H9 (cell line): ENCODE measurements around the gene RALGAPA1. TPM values are rescaled to one million over a fixed set of nuclear protein-coding genes. Genes with fewer than 3 reads are reported as not detected.

ENCODE experiments used
- DNase-seq: peaks from one replicate; pipeline ENCODE4 v3.0.0-alpha.2; 2017
- H2AFZ ChIP-seq: one replicate; pipeline ENCODE4 v1.6.1; 2013; ENCODE audit warnings: mild to moderate bottlenecking, low read length, control low read depth, moderate library complexity
- H2AK5ac ChIP-seq: 2 replicates; pipeline ENCODE4 v1.6.1; 2013; ENCODE audit warnings: low read length, control low read depth, mixed read lengths; ENCODE audit not compliant: insufficient read length
- H2BK120ac ChIP-seq: one replicate; pipeline ENCODE4 v1.6.1; 2013; ENCODE audit warnings: low read depth, mild to moderate bottlenecking, low read length, control low read depth, inconsistent platforms; ENCODE audit not compliant: poor library complexity, severe bottlenecking
- H2BK12ac ChIP-seq: 2 replicates; pipeline ENCODE4 v1.6.1; 2013; ENCODE audit warnings: low read length, control low read depth, mixed read lengths, low read depth; ENCODE audit not compliant: insufficient read length
- H2BK15ac ChIP-seq: 2 replicates; pipeline ENCODE4 v1.6.1; 2013; ENCODE audit warnings: low read depth, low read length, control low read depth
- H2BK20ac ChIP-seq: one replicate; pipeline ENCODE4 v1.6.1; 2013; ENCODE audit warnings: low read depth, mild to moderate bottlenecking, low read length, control low read depth, inconsistent platforms; ENCODE audit not compliant: poor library complexity, severe bottlenecking
- H2BK5ac ChIP-seq: 2 replicates; pipeline ENCODE4 v1.6.1; 2013; ENCODE audit warnings: low read length, control low read depth, mixed read lengths; ENCODE audit not compliant: insufficient read length
- H3K14ac ChIP-seq: 2 replicates; pipeline ENCODE4 v1.6.1; 2013; ENCODE audit warnings: low read length, control low read depth; ENCODE audit not compliant: insufficient read depth
- H3K18ac ChIP-seq: 2 replicates; pipeline ENCODE4 v1.6.1; 2013; ENCODE audit warnings: low read depth, mild to moderate bottlenecking, mixed read lengths, low read length, control low read depth; ENCODE audit not compliant: insufficient read length
- H3K23ac ChIP-seq: 2 replicates; pipeline ENCODE4 v1.6.1; 2013; ENCODE audit warnings: low read length, control low read depth, mixed read lengths, low read depth; ENCODE audit not compliant: insufficient read length
- H3K23me2 ChIP-seq: 2 replicates; pipeline ENCODE4 v1.6.1; 2013; ENCODE audit warnings: low read depth, mild to moderate bottlenecking, mixed read lengths, low read length, control low read depth; ENCODE audit not compliant: insufficient read length, poor library complexity, severe bottlenecking
- H3K27ac ChIP-seq: 2 replicates; pipeline ENCODE4 v1.5.1; 2013; ENCODE audit warnings: low read length, control low read depth, mixed read lengths, low read depth; ENCODE audit not compliant: insufficient read length
- H3K27me3 ChIP-seq: 2 replicates; pipeline ENCODE4 v1.6.1; 2013; ENCODE audit warnings: low read length, control low read depth, inconsistent platforms; ENCODE audit not compliant: insufficient read depth
- H3K4ac ChIP-seq: 2 replicates; pipeline ENCODE4 v1.6.1; 2013; ENCODE audit warnings: low read depth, mild to moderate bottlenecking, control low read depth, inconsistent platforms, low read length, moderate library complexity
- H3K4me1 ChIP-seq: 2 replicates; pipeline ENCODE4 v1.6.1; 2013; ENCODE audit warnings: low read length, control low read depth, inconsistent platforms; ENCODE audit not compliant: insufficient read depth
- H3K4me2 ChIP-seq: 2 replicates; pipeline ENCODE4 v1.6.1; 2013; ENCODE audit warnings: low read length, control low read depth, mixed read lengths; ENCODE audit not compliant: insufficient read length, insufficient read depth
- H3K56ac ChIP-seq: 2 replicates; pipeline ENCODE4 v1.6.1; 2013; ENCODE audit warnings: low read depth, mild to moderate bottlenecking, mixed read lengths, low read length, control low read depth; ENCODE audit not compliant: insufficient read length
- H3K79me1 ChIP-seq: 2 replicates; pipeline ENCODE4 v1.6.1; 2013; ENCODE audit warnings: low read depth, mild to moderate bottlenecking, moderate library complexity, low read length, control low read depth, inconsistent platforms; ENCODE audit not compliant: insufficient read depth, poor library complexity, severe bottlenecking
- H3K79me2 ChIP-seq: 2 replicates; pipeline ENCODE4 v1.6.1; 2013; ENCODE audit warnings: low read length, control low read depth, inconsistent platforms; ENCODE audit not compliant: insufficient read depth
- H3K9ac ChIP-seq: 2 replicates; pipeline ENCODE4 v1.6.1; 2013; ENCODE audit warnings: low read length, control low read depth, mixed read lengths; ENCODE audit not compliant: insufficient read length; ENCODE audit errors: extremely low read depth
- H3K9me3 ChIP-seq: one replicate; pipeline ENCODE4 v1.6.1; 2013; ENCODE audit warnings: low read depth, low read length, inconsistent platforms; ENCODE audit not compliant: control insufficient read depth
- H3T11ph ChIP-seq: one replicate; pipeline ENCODE4 v1.6.1; 2013; ENCODE audit warnings: mild to moderate bottlenecking, low read length, control low read depth, inconsistent platforms
- H4K20me1 ChIP-seq: one replicate; pipeline ENCODE4 v1.6.1; 2013; ENCODE audit not compliant: control insufficient read depth, insufficient read length, insufficient read depth
- H4K5ac ChIP-seq: 2 replicates; pipeline ENCODE4 v1.6.1; 2013; ENCODE audit warnings: low read depth, mild to moderate bottlenecking, mixed read lengths, low read length, control low read depth; ENCODE audit not compliant: insufficient read length
- H4K8ac ChIP-seq: replicated peaks from 2 replicates; pipeline ENCODE4 v1.6.1; 2013; ENCODE audit warnings: low read length, control low read depth, mixed read lengths, low read depth; ENCODE audit not compliant: insufficient read length
- H4K91ac ChIP-seq: 2 replicates; pipeline ENCODE4 v1.6.1; 2013; ENCODE audit warnings: low read depth, mild to moderate bottlenecking, moderate library complexity, mixed read lengths, low read length, control low read depth; ENCODE audit not compliant: insufficient read length
- H3K27ac Mint-ChIP-seq, 3 experiments: 2 replicates in 2 of 3; 3 replicates in 1 of 3; pipeline ENCODE4 v1.8.0; 2020 to 2021; ENCODE audit warnings: mixed read lengths in 3 of 3, mild to moderate bottlenecking in 1 of 3, moderate library complexity in 1 of 3
- H3K27me3 Mint-ChIP-seq: 2 replicates; pipeline ENCODE4 v1.8.0; 2021; ENCODE audit warnings: low read depth, mild to moderate bottlenecking, moderate library complexity, mixed read lengths
- H3K36me3 Mint-ChIP-seq, 3 experiments: 2 replicates in 2 of 3; 3 replicates in 1 of 3; pipeline ENCODE4 v1.8.0; 2020 to 2021; ENCODE audit warnings: low read depth in 3 of 3, mixed read lengths in 3 of 3; ENCODE audit not compliant: insufficient read depth in 1 of 3
- H3K4me1 Mint-ChIP-seq, 2 experiments: 2 replicates each; pipeline ENCODE4 v1.8.0; 2020; ENCODE audit warnings: mixed read lengths in 2 of 2
- H3K4me3 Mint-ChIP-seq, 2 experiments: 2 replicates in 1 of 2; 3 replicates in 1 of 2; pipeline ENCODE4 v1.8.0; 2020 to 2021; ENCODE audit warnings: mild to moderate bottlenecking in 2 of 2, mixed read lengths in 2 of 2, moderate library complexity in 1 of 2
- H3K9me3 Mint-ChIP-seq, 2 experiments: 2 replicates in 1 of 2; 3 replicates in 1 of 2; pipeline ENCODE4 v1.8.0; 2020; ENCODE audit warnings: mild to moderate bottlenecking in 2 of 2, mixed read lengths in 2 of 2, moderate library complexity in 1 of 2
- WGBS: extraction: QIAGEN DNeasy Blood & Tissue Kit; methylation state at CpG from one replicate; pipeline ENCODE4 v1.1.7; 2013; ENCODE audit warnings: missing lambda C conversion rate, low lambda C conversion rate, mixed read lengths; ENCODE audit not compliant: insufficient read length; ENCODE audit errors: extremely low coverage; 5-methylcytosine and 5-hydroxymethylcytosine counted together
- total RNA-seq: library from RNA; stranded (reverse); gene quantifications from 2 replicates; pipeline ENCODE4 v1.2.1, GENCODE V29; 2021
- TF ChIP-seq, protein P1 (sequence below): fragments of 200-600 bp; sonication (generic); conservative IDR thresholded peaks from 3 replicates; pipeline ENCODE4 v1.8.0; 2021; ENCODE audit warnings: antibody characterized with exemption, mild to moderate bottlenecking

The RALGAPA1 gene
- total RNA-seq, 1 experiment from 2014 or later, result 29.8 TPM

DNA sequence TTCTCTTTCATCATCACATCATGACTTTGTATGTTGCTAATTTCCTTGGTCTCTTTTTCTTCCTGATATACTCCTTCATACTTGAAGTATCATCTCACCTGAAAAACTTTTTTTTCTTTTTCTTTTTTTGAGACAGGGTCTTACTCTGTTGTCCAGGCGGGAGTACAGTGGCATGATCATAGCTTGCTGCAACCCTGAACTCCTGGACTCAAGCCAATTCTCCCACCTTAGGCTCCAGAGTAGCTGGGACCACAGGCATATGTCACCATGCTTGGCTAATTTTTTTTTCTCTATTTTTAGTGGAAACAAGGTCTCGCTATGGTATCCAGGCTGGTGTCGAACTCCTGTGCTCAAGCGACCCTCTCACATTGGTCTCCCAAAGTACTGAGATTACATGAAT lies 107.6 kb downstream of the RALGAPA1 start:
- TF ChIP-seq, protein P1, sequence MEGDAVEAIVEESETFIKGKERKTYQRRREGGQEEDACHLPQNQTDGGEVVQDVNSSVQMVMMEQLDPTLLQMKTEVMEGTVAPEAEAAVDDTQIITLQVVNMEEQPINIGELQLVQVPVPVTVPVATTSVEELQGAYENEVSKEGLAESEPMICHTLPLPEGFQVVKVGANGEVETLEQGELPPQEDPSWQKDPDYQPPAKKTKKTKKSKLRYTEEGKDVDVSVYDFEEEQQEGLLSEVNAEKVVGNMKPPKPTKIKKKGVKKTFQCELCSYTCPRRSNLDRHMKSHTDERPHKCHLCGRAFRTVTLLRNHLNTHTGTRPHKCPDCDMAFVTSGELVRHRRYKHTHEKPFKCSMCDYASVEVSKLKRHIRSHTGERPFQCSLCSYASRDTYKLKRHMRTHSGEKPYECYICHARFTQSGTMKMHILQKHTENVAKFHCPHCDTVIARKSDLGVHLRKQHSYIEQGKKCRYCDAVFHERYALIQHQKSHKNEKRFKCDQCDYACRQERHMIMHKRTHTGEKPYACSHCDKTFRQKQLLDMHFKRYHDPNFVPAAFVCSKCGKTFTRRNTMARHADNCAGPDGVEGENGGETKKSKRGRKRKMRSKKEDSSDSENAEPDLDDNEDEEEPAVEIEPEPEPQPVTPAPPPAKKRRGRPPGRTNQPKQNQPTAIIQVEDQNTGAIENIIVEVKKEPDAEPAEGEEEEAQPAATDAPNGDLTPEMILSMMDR, result no peak
- no peaks in the 10 kb centered on the region for H4K20me1 ChIP-seq
- no peak overlapping the region for H2BK120ac ChIP-seq
- no peak overlapping the region for H3K4ac ChIP-seq
- H3K14ac ChIP-seq, result no peak overlapping the region
- no peak overlapping the region for H3K56ac ChIP-seq
- H2BK15ac ChIP-seq, result no peak overlapping the region
- H4K5ac ChIP-seq, result no peak overlapping the region
- no peaks in the 10 kb centered on the region for H3K9me3 ChIP-seq
- H3K9ac ChIP-seq, result no peak overlapping the region
- H3T11ph ChIP-seq, result no peak overlapping the region
- no peak overlapping the region for H3K27ac ChIP-seq
- no peak for DNase-seq
- no peaks in the 10 kb centered on the region for H3K23me2 ChIP-seq
- H2BK20ac ChIP-seq, result no peak overlapping the region
- no peaks in the 10 kb centered on the region for H3K9me3 Mint-ChIP-seq
- H3K4me2 ChIP-seq, result no peak overlapping the region
- H2AK5ac ChIP-seq, result no peak overlapping the region
- H4K8ac ChIP-seq, result no peak overlapping the region
- H3K79me2 ChIP-seq, result no peaks in the 10 kb centered on the region
- H3K4me3 Mint-ChIP-seq, result no peak overlapping the region
- no CpG with 5 or more reads among the region's 4 CpGs for whole genome bisulfite sequencing
- H3K4me1 Mint-ChIP-seq, result peaks cover 3 to 4% of the 10 kb centered on the region in 2 experiments; a peak in 3 of 4 replicates
- H3K79me1 ChIP-seq, result no peaks in the 10 kb centered on the region
- H3K27me3 ChIP-seq, result no peaks in the 10 kb centered on the region
- no peak overlapping the region for H2BK12ac ChIP-seq
- no peak overlapping the region for H3K23ac ChIP-seq
- no peak overlapping the region for H2AFZ ChIP-seq
- no peaks in the 10 kb centered on the region for H3K27me3 Mint-ChIP-seq
- peak overlapping the region in 1 of 3 experiments; percentile 24; a peak in 1 of 7 replicates for H3K27ac Mint-ChIP-seq
- no peak overlapping the region for H2BK5ac ChIP-seq
- H3K4me1 ChIP-seq, result no peaks in the 10 kb centered on the region
- peaks cover 0 to 3% (median 0%) of the 10 kb centered on the region in 3 experiments; a peak in 1 of 7 replicates for H3K36me3 Mint-ChIP-seq
- H4K91ac ChIP-seq, result no peak overlapping the region
- no peak overlapping the region for H3K18ac ChIP-seq
